ENCODE data around the gene JAM2.

The JAM2 gene

DNA sequence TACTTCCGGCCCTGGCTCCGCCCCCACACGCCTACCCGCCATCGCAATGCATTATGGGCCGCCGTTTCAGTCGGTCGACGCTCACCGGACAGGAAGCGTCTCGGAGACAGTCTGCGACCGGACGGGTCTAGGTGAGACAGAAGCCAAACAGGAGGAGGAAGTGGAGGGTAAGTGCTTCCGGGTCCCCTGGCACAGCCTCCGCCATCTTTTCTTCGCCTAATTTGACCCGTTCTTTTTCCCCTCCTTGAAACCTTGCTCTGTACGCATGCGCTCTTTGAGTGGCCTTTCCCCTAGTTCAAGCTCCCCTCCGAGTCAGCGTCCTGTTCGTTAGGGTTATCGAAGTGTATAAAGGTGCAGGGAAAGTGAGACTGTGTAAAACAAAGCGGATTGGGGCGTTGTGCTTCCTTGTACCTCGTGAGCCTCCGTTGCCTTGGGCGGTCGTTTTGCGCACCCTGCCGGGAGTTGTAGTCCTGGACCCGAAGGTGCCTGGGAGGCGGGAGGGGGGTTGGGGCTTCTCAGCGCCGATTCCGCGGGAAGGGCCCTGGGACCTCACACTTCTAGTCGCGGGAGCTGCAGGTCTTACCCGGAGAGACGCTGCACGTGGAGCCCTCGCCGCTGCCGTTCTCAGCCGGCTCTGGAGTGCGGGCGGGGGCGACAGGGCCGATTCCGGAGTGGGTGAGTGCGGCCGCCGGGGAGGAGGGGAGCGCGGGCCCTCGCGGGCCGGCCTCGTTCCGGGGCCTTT is 96.0 kb downstream of the JAM2 start, which contains the start of the genes ATP5PF and GABPA:
Gene ATP5PF (minus strand): TSS at position 1 of the 742 bp plus-strand sequence. CDS start 5,110 bp downstream, outside the sequence.
Gene GABPA (plus strand): TSS at position 69 of the 742 bp plus-strand sequence. CDS start 6,627 bp downstream, outside the sequence.
- H3K9ac ChIP-seq (ENCODE audit: low read depth in 1 of 2, low read length in 2 of 2) = peak within 1 kb of the TSS; percentile 94 to 96
- peaks cover 2 to 3% of the 10 kb centered on the region in 2 donors for H3K36me3 ChIP-seq (ENCODE audit: control insufficient read depth in 2 of 2, insufficient read depth in 2 of 2, low read length in 2 of 2)
- peak within 1 kb of the TSS; percentile 93 to 96 for H3K4me3 ChIP-seq (ENCODE audit: low read length in 2 of 2)
- H3K4me1 ChIP-seq (ENCODE audit: control insufficient read depth in 2 of 2, insufficient read depth in 2 of 2, low read length in 2 of 2) = peaks cover 11 to 17% of the 10 kb centered on the region in 2 donors
- H3K27ac ChIP-seq (ENCODE audit: low read depth in 2 of 2, low read length in 2 of 2) = peak within 1 kb of the TSS; percentile 97 to 98
- no peaks in the 10 kb centered on the region for H3K9me3 ChIP-seq (ENCODE audit: control insufficient read depth in 2 of 2, low read length in 2 of 2)
- H3K27me3 ChIP-seq (ENCODE audit: control insufficient read depth in 2 of 2, insufficient read depth in 2 of 2, low read length in 2 of 2) = no peaks in the 10 kb centered on the region

DNA sequence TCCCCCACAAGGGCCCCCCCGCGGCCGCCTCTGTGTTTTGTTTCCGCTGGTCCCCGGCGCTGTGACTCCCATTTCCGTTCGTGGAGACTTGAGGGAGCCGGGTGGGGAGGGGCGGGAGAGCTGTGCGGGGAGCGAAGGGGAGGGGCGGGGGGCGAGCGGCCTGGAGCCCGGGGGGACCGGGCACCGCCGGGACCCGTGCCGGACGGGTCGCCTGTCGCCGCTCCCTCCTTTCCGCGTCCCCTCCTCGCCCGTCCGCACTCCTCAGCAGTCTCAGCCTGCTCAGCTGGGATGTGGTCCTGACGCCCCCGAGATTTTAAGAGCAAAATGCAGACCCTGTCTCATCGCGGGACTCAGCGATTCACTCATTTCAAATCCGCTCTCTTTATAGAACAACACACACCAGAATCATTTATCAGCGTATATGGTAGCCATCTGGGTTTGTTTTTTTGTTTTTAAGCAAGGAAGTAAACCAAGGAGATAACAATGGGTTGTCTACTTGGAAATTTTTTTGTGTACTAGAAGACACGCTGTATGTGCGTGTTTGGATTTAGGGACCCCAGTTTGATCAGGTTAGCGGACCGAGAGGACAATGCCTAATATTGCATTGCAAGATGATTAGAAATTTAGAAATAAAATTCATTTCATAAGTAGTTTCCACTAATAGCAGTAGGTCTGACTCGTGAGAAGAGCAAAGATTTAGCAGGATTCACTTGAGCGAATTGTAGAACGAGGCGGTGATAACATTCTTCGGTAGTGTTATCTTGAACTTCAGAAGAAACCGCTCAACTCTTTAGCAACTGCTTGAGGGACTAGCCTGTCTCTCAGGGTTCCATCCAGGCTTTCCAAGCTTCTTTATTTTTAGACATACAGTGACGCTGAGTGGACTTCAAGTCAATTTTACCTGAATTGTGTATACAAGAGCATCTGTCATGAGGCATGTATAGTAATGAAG is 96.9 kb downstream of the JAM2 start:
- Histone ChIP-seq H3K9ac (ENCODE audit: low read depth in 1 of 2, low read length in 2 of 2) (peak overlapping the region; percentile 94 to 96), H3K4me3 (ENCODE audit: low read length in 2 of 2) (peak overlapping the region; percentile 93 to 96), H3K9me3 (ENCODE audit: control insufficient read depth in 2 of 2, low read length in 2 of 2) (no peaks in the 10 kb centered on the region), H3K4me1 (ENCODE audit: control insufficient read depth in 2 of 2, insufficient read depth in 2 of 2, low read length in 2 of 2) (peaks cover 11 to 17% of the 10 kb centered on the region in 2 donors), H3K36me3 (ENCODE audit: control insufficient read depth in 2 of 2, insufficient read depth in 2 of 2, low read length in 2 of 2) (no peaks in the 10 kb centered on the region), H3K27me3 (ENCODE audit: control insufficient read depth in 2 of 2, insufficient read depth in 2 of 2, low read length in 2 of 2) (no peaks in the 10 kb centered on the region), H3K27ac (ENCODE audit: low read depth in 2 of 2, low read length in 2 of 2) (peak overlapping the region; percentile 97 to 98)

DNA sequence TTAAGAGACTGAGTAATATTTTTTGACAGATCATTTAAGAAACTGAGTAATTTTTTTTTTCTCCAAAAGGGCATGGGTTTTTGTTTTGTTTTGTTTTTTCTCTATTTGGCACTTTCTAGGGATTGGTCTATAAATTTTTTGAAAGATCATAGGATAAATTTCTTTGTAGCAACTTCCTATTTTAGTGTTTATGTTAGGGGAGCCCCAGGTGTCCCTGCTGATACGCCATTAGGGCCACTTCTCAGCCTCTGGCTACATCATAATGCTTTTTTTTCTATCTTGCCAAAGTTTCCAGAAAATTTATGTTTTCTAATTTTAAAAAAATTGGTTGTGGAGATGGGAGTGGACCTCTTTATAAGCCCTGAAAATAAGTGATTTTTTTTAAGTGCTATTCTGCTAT is 98.4 kb downstream of the JAM2 start:
- Histone ChIP-seq H3K4me1 (ENCODE audit: control insufficient read depth in 2 of 2, insufficient read depth in 2 of 2, low read length in 2 of 2) (peaks cover 11 to 17% of the 10 kb centered on the region in 2 donors), H3K9ac (ENCODE audit: low read depth in 1 of 2, low read length in 2 of 2) (no peak overlapping the region), H3K4me3 (ENCODE audit: low read length in 2 of 2) (no peak overlapping the region), H3K9me3 (ENCODE audit: control insufficient read depth in 2 of 2, low read length in 2 of 2) (no peaks in the 10 kb centered on the region), H3K27me3 (ENCODE audit: control insufficient read depth in 2 of 2, insufficient read depth in 2 of 2, low read length in 2 of 2) (no peaks in the 10 kb centered on the region), H3K36me3 (ENCODE audit: control insufficient read depth in 2 of 2, insufficient read depth in 2 of 2, low read length in 2 of 2) (no peaks in the 10 kb centered on the region), H3K27ac (ENCODE audit: low read depth in 2 of 2, low read length in 2 of 2) (no peak overlapping the region)

DNA sequence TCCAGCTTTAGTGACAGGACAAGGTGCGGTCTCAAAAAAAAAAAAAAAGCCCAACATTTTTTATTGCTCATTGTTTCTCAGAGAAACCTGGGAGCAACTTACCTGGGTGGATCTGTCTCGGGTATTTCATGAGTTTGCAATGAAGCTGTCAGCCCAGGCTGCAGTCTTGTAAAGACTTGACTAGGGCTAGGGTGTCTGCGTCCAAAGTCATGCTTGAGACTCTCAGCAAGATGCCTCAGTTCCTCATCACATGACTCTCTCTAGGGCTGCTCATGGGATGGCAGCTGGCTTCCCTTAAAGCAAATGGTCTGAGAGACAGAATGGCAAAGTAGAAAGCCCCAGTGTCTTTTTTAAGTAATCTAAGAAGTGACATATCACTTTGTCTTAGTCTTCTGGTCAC is 103.8 kb downstream of the JAM2 start:
- no peak overlapping the region for H3K27ac ChIP-seq (ENCODE audit: low read depth in 2 of 2, low read length in 2 of 2)
- H3K9me3 ChIP-seq (ENCODE audit: control insufficient read depth in 2 of 2, low read length in 2 of 2) = no peaks in the 10 kb centered on the region
- H3K4me3 ChIP-seq (ENCODE audit: low read length in 2 of 2) = no peak overlapping the region
- H3K9ac ChIP-seq (ENCODE audit: low read depth in 1 of 2, low read length in 2 of 2) = no peak overlapping the region
- peaks cover 7 to 11% of the 10 kb centered on the region in 2 donors for H3K36me3 ChIP-seq (ENCODE audit: control insufficient read depth in 2 of 2, insufficient read depth in 2 of 2, low read length in 2 of 2)
- H3K4me1 ChIP-seq (ENCODE audit: control insufficient read depth in 2 of 2, insufficient read depth in 2 of 2, low read length in 2 of 2) = no peaks in the 10 kb centered on the region
- H3K27me3 ChIP-seq (ENCODE audit: control insufficient read depth in 2 of 2, insufficient read depth in 2 of 2, low read length in 2 of 2) = no peaks in the 10 kb centered on the region

DNA sequence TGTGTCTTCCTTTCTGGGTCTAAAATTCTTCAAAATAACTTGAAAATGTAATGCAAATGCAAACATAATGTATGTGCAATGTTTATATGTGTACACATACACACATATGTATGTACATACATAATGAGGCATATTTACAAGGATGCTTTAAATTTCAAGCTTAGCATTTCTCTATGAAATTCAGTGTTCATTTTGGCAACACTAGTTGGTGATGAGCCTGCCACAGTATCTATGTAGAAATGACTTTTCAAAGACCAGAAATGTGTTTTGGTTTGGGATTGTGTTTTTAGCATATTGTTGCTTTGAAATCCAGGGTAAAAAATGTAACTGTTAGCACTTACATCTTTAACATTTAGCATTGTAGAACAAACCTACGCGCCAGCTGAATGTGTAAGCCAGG is 105.8 kb downstream of the JAM2 start:
- Histone ChIP-seq H3K9ac (ENCODE audit: low read depth in 1 of 2, low read length in 2 of 2) (no peak overlapping the region), H3K27me3 (ENCODE audit: control insufficient read depth in 2 of 2, insufficient read depth in 2 of 2, low read length in 2 of 2) (no peaks in the 10 kb centered on the region), H3K9me3 (ENCODE audit: control insufficient read depth in 2 of 2, low read length in 2 of 2) (no peaks in the 10 kb centered on the region), H3K36me3 (ENCODE audit: control insufficient read depth in 2 of 2, insufficient read depth in 2 of 2, low read length in 2 of 2) (peaks cover 19 to 21% of the 10 kb centered on the region in 2 donors), H3K4me3 (ENCODE audit: low read length in 2 of 2) (no peak overlapping the region), H3K27ac (ENCODE audit: low read depth in 2 of 2, low read length in 2 of 2) (no peak overlapping the region), H3K4me1 (ENCODE audit: control insufficient read depth in 2 of 2, insufficient read depth in 2 of 2, low read length in 2 of 2) (no peaks in the 10 kb centered on the region)

DNA sequence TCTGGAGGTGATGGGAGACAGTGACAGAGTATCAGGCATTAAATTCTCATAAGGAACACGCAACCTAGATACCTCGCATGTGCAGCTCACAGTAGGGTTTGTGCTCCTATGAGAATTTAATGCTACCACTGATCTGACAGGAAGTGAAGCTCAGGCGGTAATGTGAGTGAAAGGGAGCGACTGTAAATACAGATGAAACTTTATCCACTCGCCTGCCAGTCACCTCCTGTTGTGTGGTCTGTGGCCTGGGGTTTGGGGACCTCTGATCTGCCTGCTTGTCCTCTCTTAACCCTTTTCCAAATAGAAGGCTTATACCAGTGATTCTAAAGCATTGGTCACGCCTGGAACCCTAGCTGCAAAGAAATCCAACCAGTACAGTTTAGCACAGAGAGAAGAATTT is 111.0 kb downstream of the JAM2 start:
- H3K9me3 ChIP-seq (ENCODE audit: control insufficient read depth in 2 of 2, low read length in 2 of 2) = no peaks in the 10 kb centered on the region
- H3K9ac ChIP-seq (ENCODE audit: low read depth in 1 of 2, low read length in 2 of 2) = no peak overlapping the region
- no peak overlapping the region for H3K4me3 ChIP-seq (ENCODE audit: low read length in 2 of 2)
- H3K4me1 ChIP-seq (ENCODE audit: control insufficient read depth in 2 of 2, insufficient read depth in 2 of 2, low read length in 2 of 2) = no peaks in the 10 kb centered on the region
- H3K27me3 ChIP-seq (ENCODE audit: control insufficient read depth in 2 of 2, insufficient read depth in 2 of 2, low read length in 2 of 2) = no peaks in the 10 kb centered on the region
- no peak overlapping the region for H3K27ac ChIP-seq (ENCODE audit: low read depth in 2 of 2, low read length in 2 of 2)
- peaks cover 34 to 40% of the 10 kb centered on the region in 2 donors for H3K36me3 ChIP-seq (ENCODE audit: control insufficient read depth in 2 of 2, insufficient read depth in 2 of 2, low read length in 2 of 2)

DNA sequence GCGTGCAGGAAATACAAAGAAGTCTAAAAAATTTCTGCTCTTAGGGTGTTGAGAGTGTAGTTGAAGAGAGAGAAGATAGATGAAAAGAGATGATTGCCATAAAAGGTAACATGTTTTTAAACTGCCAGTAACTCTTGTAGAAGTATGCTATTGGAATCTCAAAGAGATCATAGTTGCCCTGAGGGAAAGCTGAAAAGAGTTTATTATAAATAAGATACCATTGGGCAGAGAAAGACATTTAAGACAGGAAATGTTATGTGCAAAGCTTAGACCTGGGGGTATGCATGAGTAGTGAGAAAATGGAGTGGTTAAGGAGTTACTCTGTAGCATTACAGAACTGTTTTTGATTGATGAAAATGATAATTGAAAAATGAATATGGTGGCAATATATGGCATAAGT is 113.4 kb downstream of the JAM2 start:
- no peaks in the 10 kb centered on the region for H3K9me3 ChIP-seq (ENCODE audit: control insufficient read depth in 2 of 2, low read length in 2 of 2)
- no peak overlapping the region for H3K9ac ChIP-seq (ENCODE audit: low read depth in 1 of 2, low read length in 2 of 2)
- H3K4me1 ChIP-seq (ENCODE audit: control insufficient read depth in 2 of 2, insufficient read depth in 2 of 2, low read length in 2 of 2) = no peaks in the 10 kb centered on the region
- H3K4me3 ChIP-seq (ENCODE audit: low read length in 2 of 2) = no peak overlapping the region
- no peak overlapping the region for H3K27ac ChIP-seq (ENCODE audit: low read depth in 2 of 2, low read length in 2 of 2)
- no peaks in the 10 kb centered on the region for H3K27me3 ChIP-seq (ENCODE audit: control insufficient read depth in 2 of 2, insufficient read depth in 2 of 2, low read length in 2 of 2)
- peaks cover 28 to 37% of the 10 kb centered on the region in 2 donors for H3K36me3 ChIP-seq (ENCODE audit: control insufficient read depth in 2 of 2, insufficient read depth in 2 of 2, low read length in 2 of 2)

DNA sequence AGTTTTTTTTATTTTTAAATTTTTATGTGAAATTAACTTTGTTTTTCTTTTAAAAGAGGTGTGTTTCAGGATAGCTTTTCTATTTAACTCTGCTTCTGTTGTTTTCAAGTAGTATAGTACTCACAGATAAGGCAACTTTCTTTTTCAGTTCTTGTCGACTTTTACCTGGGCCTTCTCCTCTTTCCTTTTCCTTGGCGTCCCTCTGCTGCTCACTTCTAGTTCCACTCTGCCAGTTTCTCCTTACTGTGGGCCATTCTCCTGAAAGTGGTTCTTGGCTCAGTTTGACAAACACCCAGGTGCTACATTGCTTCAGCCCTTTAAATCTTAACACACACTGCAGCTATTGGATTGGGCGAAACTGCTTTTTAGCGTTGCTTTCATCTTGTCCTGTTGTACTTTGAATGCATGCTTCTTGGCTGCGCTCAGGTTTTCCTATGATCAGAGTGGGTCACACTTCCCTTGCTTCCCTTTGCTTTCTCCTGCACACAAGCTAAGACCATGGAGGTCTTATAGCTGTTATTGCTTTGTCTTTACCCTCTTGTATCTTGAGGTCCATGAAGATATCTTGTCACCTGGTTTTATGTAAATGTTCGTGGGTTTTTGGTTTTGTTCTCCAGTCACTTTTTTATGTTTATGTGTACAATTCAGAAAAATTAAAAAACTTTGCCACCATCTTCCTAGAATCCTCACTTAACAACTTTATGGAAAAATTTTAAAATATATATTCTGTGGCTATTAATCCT is 117.3 kb downstream of the JAM2 start:
- no peak overlapping the region for H3K27ac ChIP-seq (ENCODE audit: low read depth in 2 of 2, low read length in 2 of 2)
- H3K4me3 ChIP-seq (ENCODE audit: low read length in 2 of 2) = no peak overlapping the region
- H3K4me1 ChIP-seq (ENCODE audit: control insufficient read depth in 2 of 2, insufficient read depth in 2 of 2, low read length in 2 of 2) = no peaks in the 10 kb centered on the region
- no peaks in the 10 kb centered on the region for H3K9me3 ChIP-seq (ENCODE audit: control insufficient read depth in 2 of 2, low read length in 2 of 2)
- peaks cover 42 to 46% of the 10 kb centered on the region in 2 donors for H3K36me3 ChIP-seq (ENCODE audit: control insufficient read depth in 2 of 2, insufficient read depth in 2 of 2, low read length in 2 of 2)
- no peak overlapping the region for H3K9ac ChIP-seq (ENCODE audit: low read depth in 1 of 2, low read length in 2 of 2)
- no peaks in the 10 kb centered on the region for H3K27me3 ChIP-seq (ENCODE audit: control insufficient read depth in 2 of 2, insufficient read depth in 2 of 2, low read length in 2 of 2)

DNA sequence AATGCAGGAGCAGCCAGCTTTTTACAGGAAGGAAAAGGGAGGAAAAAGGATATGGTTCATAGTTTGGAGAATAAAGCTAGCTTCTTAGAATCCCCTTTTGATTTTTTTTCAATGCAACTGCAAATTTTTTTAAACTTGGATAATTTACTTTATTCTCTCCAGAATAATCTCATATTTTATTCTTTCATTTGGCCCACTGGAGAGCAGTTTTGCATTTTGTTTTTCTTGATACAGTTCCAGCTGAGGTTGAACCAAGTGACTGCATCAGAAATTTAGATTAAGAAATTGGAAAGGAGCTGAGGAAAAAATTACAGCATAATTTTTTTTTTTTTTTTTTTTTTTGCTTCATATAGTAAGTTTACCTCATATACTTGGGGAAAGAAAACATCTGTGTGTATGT is 118.5 kb downstream of the JAM2 start:
- Histone ChIP-seq H3K27me3 (ENCODE audit: control insufficient read depth in 2 of 2, insufficient read depth in 2 of 2, low read length in 2 of 2) (no peaks in the 10 kb centered on the region), H3K36me3 (ENCODE audit: control insufficient read depth in 2 of 2, insufficient read depth in 2 of 2, low read length in 2 of 2) (peaks cover 44 to 46% of the 10 kb centered on the region in 2 donors), H3K4me3 (ENCODE audit: low read length in 2 of 2) (no peak overlapping the region), H3K9ac (ENCODE audit: low read depth in 1 of 2, low read length in 2 of 2) (no peak overlapping the region), H3K4me1 (ENCODE audit: control insufficient read depth in 2 of 2, insufficient read depth in 2 of 2, low read length in 2 of 2) (no peaks in the 10 kb centered on the region), H3K27ac (ENCODE audit: low read depth in 2 of 2, low read length in 2 of 2) (no peak overlapping the region), H3K9me3 (ENCODE audit: control insufficient read depth in 2 of 2, low read length in 2 of 2) (no peaks in the 10 kb centered on the region)

Data from mucosa of rectum (tissue), 2 donors.